Neutrophil (primary cell): ENCODE data around the gene LYAR.

ENCODE experiments used
- H3K27ac ChIP-seq: fragments of 200-600 bp; sonication (generic); 2 replicates; pipeline ENCODE4 v1.5.1; 2016; ENCODE audit warnings: mild to moderate bottlenecking, moderate library complexity
- H3K27me3 ChIP-seq: fragments of 200-600 bp; sonication (generic); 2 replicates; pipeline ENCODE4 v1.6.0; 2016; ENCODE audit warnings: mild to moderate bottlenecking
- H3K36me3 ChIP-seq: fragments of 200-600 bp; sonication (generic); 2 replicates; pipeline ENCODE4 v1.5.1; 2017
- H3K4me1 ChIP-seq, 2 experiments: fragments of 200-600 bp in 1 of 2; sonication (generic) in 1 of 2; 1 replicate in 1 of 2; 2 replicates in 1 of 2; pipeline versions ENCODE4 v1.5.1 to v1.6.1; 2013 to 2016; ENCODE audit warnings: low read depth in 1 of 2, low read length in 1 of 2, mild to moderate bottlenecking in 1 of 2, moderate library complexity in 1 of 2; ENCODE audit not compliant: control insufficient read depth in 1 of 2, insufficient read depth in 1 of 2
- H3K4me3 ChIP-seq, 2 experiments: fragments of 200-600 bp in 1 of 2; sonication (generic) in 1 of 2; 1 replicate in 1 of 2; 2 replicates in 1 of 2; pipeline ENCODE4 v1.5.1; 2013 to 2016; ENCODE audit warnings: low read depth in 1 of 2, low read length in 1 of 2, mild to moderate bottlenecking in 1 of 2, moderate library complexity in 1 of 2
- H3K9me3 ChIP-seq: fragments of 200-600 bp; sonication (generic); 2 replicates; pipeline ENCODE4 v1.5.1; 2016
- CTCF ChIP-seq: fragments of 200-600 bp; sonication (generic); IDR thresholded peaks from 2 replicates; pipeline ENCODE4 v1.5.1; 2016; ENCODE audit warnings: antibody characterized with exemption

The LYAR gene

GRCh38 chr4:4311193-4311592 is 21.2 kb upstream of the LYAR start:
- Histone ChIP-seq H3K27me3 (no peaks in the 10 kb centered on the region), H3K4me1 (peaks cover 15 to 17% of the 10 kb centered on the region in 2 experiments), H3K9me3 (no peaks in the 10 kb centered on the region), H3K36me3 (peaks cover 56% of the 10 kb centered on the region), H3K27ac (no peak overlapping the region), H3K4me3 (no peak overlapping the region)
- no peak for TF ChIP-seq CTCF

GRCh38 chr4:4308800-4309441 is 19.0 kb upstream of the LYAR start:
- Histone ChIP-seq H3K9me3 (no peaks in the 10 kb centered on the region), H3K4me3 (no peak overlapping the region), H3K27ac (no peak overlapping the region), H3K36me3 (peaks cover 52% of the 10 kb centered on the region), H3K27me3 (no peaks in the 10 kb centered on the region), H3K4me1 (no peaks in the 10 kb centered on the region)
- TF ChIP-seq CTCF, result no peak

- Histone ChIP-seq H3K9me3 (no peaks in the 10 kb centered on the region), H3K36me3 (peaks cover 54% of the 10 kb centered on the region), H3K4me1 (peaks cover 0 to 2% of the 10 kb centered on the region in 2 experiments), H3K27ac (no peak overlapping the region), H3K27me3 (no peaks in the 10 kb centered on the region), H3K4me3 (no peak overlapping the region)
- no peak for TF ChIP-seq CTCF
Observed at GRCh38 chr4:4306920-4307319, 17.0 kb upstream of the LYAR start.

GRCh38 chr4:4302416-4302815 is 12.5 kb upstream of the LYAR start:
- peaks cover 0 to 2% of the 10 kb centered on the region in 2 experiments for H3K4me1 ChIP-seq
- no peak overlapping the region for H3K27ac ChIP-seq
- H3K27me3 ChIP-seq, result no peaks in the 10 kb centered on the region
- TF ChIP-seq CTCF, result no peak
- peaks cover 46% of the 10 kb centered on the region for H3K36me3 ChIP-seq
- no peak overlapping the region for H3K4me3 ChIP-seq
- no peaks in the 10 kb centered on the region for H3K9me3 ChIP-seq

GRCh38 chr4:4302001-4302400 is 12.0 kb upstream of the LYAR start:
- H3K27ac ChIP-seq, result no peak overlapping the region
- no peaks in the 10 kb centered on the region for H3K9me3 ChIP-seq
- H3K4me3 ChIP-seq, result no peak overlapping the region
- H3K27me3 ChIP-seq, result no peaks in the 10 kb centered on the region
- H3K4me1 ChIP-seq, result peaks cover 0 to 2% of the 10 kb centered on the region in 2 experiments
- peaks cover 42% of the 10 kb centered on the region for H3K36me3 ChIP-seq
- TF ChIP-seq CTCF, result no peak

GRCh38 chr4:4299006-4299405 is 9.1 kb upstream of the LYAR start:
- no peak overlapping the region for H3K4me3 ChIP-seq
- no peaks in the 10 kb centered on the region for H3K27me3 ChIP-seq

More at GRCh38 chr4:4299006-4299405, 9.1 kb upstream of the LYAR start:
- H3K4me1 ChIP-seq, result peaks cover 0 to 2% of the 10 kb centered on the region in 2 experiments
- no peaks in the 10 kb centered on the region for H3K9me3 ChIP-seq
- no peak overlapping the region for H3K27ac ChIP-seq
- TF ChIP-seq CTCF, result no peak
- peaks cover 28% of the 10 kb centered on the region for H3K36me3 ChIP-seq
